Activated CD4-positive, alpha-beta T cell treated with anti-CD3 and anti-CD28 coated beads, Interleukin-2, amount 50 U/mL, for 24 hours (primary cell): ENCODE results near the gene ADM.

Experiments
- DNase-seq, 2 donors: peaks; one replicate each; pipeline ENCODE4 v3.0.0-alpha.2; 2020; ENCODE audit warnings: low read depth in 1 of 2, low spot score in 1 of 2

The ADM gene

DNA sequence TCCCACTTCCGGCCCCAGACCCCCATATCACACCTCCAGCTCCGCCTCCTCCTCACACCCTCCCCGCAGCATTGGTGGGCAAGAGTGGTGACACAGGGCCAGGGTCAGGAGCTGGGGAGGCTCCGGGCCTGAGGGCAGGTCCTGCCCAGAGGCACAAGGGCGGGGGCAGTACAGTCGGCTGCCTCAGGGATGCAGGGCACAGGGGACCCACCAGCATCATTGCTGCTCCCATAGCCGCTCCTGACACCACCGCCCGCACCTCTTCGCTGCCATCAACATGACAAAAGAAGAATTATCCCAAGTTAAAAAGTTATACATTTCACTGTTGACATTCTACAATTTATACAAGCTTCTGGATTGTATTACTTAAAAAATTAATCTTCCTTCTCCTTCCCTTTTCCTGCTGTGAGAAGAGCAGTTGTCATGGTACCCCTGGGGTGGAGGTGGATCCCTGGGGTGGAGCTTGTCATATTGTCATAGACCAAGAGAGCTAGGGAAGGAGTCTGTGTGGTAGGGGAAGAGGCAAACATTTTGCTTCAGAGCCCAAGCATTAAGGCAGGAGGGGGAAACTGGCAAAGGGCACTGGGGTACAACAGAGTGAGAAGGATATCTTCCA lies 15.0 kb upstream of the ADM start:
- DNase-seq, result no peak

DNA sequence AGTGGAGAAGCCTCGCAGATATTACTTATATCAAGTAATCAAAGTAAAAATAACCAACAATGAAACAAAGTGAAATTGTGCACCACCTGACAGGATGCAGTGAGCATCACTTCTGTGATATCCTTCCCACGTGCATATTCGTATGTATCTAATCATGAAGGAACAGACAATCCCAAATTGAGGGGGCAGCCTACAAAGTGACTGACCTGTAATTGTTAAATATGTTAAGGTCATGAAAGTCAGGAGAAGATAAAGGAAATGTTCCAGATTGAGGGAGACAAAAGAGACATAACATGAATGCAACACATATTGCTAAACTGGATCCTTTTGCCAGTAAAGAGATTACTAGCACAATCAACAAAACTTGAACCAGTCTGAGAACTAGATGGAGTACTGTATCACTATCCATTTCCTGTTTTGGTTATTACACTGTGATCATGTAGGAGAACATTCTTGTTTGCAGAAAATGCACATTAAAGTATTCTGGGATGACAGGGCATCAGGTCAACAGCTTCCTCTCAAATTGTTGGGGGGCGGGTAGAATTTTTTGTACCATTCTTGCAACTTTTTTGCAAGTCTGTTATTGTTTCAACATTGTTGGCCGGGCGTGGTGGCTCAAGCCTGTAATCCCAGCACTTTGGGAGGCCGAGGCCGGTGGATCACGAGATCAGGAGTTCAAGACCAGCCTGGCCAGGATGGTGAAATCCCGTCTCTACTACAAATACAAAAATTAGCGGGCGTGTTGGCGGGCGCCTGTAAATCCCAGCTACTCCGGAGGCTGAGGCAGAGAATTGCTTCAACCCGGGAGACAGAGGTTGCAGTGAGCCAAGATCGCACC lies 12.9 kb upstream of the ADM start:
- no peak for DNase-seq

DNA sequence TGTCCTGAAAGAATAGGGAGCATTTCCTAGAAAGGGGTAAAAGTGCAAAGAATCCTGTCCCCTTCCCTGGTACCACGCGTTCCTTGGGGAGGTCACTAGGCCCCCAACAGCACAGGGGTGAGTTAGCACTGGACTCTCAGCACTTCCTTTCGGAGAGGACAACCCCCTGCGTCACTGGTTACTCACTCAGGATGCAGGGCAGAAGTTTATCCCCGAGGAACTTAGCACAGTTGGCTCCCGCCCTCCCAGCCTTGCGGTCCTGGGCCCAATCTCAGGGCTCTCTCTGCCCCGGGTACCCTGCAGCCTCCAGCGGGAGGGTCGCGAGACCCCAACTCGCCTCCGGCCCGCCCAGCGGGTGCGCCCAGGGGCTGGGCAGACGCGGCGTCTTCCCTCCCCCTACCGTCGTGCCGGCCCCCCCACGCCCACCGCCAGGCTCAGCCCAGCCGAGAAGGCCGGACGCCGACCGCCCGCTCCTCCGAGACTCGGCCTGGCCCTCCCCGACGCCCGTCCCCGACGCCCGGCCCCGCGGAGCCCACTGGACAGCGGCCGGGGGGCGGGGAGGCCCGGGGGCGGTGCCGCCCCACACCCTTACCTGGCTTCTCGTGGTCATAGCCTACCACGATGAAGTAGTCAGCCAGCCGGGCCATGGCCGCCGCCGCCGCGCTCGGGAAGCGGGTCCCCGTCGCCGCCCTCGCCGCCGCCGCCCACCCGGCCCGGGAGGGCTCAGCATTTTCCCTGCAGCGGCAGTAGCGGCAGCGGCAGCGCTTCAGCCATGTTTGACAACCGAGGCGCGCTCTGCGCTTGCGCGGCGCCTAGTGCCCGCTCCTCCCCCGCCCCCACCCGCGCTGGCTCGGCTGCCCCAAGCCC lies 11.2 kb upstream of the ADM start, which contains the start of gene SBF2:
Gene SBF2 (minus strand): TSS at position 797 of the 867 bp plus-strand sequence. CDS start 150 bp downstream, at position 647.
- peak; percentile 60 to 66 for DNase-seq

DNA sequence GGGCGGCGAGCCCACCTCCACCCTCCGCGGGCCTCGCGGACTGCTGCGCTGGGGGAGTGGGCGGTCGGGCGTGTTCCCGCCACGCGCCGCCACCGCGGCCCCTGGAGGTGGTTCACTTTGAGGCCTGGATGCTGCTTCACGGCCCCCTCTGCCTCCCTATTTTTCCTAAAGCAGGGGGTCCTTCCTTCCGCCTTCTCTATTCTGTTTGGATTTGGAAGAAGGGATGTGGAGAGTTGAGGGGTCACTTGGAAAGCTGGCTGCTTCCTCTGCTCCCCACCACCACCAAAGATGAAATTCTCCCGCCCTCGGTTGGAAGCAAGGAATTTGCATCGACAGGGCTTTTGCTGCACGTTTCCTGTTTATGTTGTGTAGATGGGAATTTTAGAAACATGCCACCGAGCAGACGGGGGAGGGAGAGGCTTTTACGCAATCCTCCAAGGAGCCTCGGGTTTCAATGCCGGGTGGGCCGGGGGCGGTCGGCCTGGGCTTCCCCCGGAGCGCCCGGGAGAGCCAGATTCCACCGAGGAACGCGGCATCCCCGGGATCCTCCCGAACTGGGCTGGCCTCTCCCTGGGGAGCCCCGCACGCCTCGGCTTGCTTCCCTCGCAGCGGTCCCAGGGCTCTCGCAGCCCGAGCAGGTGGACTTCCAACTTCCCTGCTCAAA lies 10.5 kb upstream of the ADM start:
- DNase-seq, result no peak

DNA sequence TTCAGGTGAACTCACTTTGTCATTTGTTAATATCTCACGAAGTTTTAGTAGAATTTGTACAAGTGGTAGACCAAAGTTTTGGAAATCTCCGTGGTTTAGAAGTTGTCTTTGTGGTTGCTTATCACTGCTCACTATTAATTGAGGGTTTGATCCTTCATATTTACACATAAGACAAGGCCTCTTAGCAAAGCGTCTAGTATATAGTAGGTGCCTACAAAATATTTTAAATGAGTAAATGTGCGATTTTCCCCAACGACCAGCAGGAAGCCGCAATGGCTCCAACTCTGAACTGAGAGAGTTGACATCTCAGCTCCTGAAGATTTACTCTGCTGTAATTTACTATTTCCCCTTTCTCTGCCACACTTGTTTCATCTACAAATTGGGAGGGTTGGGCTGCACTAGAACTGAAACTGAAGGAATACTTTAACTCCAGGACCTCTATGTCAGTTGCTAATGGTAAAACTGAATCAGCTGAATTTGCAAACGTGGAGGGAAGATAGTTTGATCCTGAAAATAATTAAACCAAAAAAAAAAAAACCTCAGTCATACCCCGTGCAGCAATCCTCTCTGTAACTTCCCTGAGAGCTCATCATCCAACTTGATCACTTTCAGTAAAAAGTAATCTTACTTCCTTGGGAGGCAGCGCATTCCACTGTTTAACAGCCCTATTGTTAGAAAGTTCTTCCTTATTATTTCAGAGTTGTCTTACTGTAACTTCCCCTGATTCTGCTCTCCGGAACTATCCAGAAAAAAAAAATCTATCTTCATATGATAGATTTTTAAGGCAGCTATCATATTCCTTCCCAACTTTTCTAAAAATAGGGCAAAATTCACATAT lies 9.6 kb upstream of the ADM start:
- DNase-seq, result no peak

DNA sequence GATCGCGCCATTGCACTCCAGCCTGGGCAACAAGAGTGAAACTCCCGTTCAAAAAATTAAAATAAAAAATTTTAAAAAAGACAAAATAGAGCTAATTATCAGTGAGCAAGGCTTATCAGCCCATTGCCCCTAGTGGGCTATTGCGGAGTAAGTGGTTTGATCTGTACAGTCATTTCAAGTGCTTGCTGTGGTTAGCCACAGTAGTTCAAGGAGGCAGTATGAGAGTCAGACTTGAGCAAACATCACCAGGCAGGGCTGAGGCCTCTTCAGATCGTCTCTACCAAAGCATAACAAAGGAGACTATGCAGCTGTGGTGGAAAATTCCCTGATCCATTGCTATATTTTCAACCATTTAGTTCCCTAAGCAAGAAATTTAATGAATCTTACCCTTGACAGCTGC lies 6.5 kb upstream of the ADM start:
- DNase-seq, result peak in 1 of 2 donors; percentile 49

DNA sequence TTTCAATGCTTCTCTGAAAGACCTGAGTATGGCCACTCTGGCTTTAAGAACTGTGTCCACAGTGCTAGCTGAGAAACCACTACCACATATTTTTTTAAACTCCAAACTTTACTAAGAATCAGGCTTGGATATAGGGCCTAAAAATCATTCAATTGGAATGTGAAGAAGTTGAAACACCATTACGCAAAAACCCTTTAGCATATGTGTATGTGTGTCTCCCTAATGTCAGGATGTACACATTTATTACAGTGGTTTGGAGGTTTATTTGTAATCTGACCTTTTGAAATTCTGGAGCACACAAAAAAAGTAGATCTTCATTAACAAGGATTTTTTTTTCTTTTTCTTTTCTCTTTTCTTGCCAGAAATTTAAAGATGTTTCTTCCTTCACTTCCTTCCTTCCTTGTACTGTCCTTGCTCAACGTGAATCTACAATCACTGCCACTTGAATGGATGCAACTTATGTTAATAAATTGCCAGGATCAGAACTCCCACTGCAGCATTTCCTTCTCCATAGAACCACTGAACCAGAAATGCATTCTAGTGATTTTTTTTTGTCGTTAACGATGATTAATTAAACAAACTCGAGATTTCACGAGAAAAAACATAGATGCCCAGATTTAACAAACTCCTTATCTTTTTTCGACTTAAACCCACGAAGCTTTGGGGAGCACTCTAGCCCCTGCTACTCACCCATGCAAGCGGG lies 3.1 kb upstream of the ADM start:
- DNase-seq, result no peak

DNA sequence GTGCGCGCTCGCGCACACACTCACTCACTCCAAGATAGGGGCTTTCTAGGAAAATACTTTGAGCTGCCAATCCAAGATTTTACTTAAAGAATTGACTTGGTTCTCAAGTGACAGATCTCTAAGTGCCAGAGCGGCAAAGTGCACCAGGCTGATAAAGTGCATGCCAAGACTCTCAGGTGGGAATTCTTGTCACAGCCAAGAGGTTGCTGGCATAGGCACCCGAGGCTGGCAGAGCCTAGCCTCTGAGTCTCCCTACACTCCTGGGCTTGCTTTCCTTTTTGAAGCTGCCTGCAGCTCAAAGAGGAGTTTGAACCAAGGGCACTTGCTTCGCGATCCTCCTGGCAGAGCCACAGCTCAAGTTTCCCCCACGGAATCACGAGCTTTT lies 2.5 kb upstream of the ADM start:
- no peak for DNase-seq

DNA sequence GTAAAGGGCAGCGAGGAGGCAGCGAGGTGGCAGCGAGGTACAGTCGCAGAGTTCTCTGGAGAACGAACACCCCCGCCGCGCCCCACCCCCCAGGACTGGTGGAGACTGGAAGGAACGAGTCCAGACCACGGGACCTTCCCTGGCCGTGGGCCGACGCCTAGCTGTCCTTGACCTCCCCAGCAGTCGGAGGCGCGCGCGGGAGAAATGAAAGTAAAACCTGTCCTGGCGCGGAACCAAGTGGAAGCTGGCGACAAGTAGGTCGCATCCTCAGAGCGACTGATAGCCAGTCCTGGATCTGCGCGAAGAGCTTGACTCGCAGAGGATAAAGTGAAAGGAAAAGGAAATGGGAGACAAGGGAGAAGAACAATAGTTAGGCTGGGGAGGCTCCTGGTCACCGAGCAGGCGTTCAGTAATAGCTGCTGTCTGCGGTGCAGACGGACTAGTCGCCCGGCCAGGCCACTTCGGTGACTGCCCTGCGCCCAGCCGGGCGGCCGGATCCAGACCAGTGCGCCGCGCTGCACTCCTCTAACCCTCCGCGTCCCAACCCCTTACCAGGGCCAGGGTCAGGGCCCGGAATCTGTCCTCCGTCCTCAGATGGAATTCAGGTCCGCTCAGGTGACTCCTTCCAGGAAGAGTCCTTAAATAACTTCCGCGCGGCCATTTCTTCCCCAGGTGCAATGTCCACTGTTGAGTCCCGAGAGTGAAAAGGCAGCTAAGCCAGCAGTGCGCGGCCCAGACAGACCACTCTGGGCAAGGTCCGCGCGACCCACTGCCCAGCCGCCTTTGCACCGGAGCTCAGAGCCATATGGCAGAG lies 1.9 kb upstream of the ADM start:
- DNase-seq, result peak in 1 of 2 donors; percentile 28

DNA sequence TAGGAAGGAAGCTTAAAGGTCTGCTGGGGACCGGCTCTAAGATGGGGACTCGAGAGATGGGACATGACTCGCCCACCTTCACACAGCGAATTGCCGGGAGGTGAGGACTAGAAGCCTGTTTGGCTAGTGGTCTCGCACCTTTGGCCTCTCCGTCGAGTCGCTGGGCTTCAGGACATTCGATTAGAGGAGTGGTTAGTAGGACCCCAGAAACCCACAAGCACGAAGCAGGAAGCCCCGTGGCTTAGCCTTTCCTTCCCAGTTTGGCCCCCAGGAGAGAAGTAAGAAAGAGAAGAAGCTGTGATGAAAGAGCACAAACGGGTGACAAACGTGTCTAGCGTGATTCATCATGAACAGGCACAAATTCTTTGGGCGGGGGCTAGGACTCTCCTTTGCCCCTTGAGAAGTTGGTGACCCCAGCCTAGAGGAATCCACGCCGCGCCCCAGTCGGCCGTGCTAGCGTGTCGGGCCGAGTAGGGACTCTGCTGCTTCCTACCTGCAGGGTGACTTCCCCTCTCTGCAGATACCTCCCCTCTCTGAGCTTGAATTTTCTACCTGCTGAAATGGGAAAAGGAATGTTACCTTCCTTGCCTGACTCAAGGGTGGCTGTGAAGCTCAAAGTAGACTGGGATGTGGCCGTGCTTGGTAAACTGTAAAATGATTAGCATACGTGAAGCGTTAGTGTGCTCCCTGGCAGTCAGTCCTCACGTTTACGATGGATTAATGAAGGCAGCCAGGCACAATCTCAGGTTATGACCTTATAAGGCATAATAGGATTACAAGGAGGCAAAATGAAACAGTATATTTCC lies 1.1 kb upstream of the ADM start:
- DNase-seq, result no peak

DNA sequence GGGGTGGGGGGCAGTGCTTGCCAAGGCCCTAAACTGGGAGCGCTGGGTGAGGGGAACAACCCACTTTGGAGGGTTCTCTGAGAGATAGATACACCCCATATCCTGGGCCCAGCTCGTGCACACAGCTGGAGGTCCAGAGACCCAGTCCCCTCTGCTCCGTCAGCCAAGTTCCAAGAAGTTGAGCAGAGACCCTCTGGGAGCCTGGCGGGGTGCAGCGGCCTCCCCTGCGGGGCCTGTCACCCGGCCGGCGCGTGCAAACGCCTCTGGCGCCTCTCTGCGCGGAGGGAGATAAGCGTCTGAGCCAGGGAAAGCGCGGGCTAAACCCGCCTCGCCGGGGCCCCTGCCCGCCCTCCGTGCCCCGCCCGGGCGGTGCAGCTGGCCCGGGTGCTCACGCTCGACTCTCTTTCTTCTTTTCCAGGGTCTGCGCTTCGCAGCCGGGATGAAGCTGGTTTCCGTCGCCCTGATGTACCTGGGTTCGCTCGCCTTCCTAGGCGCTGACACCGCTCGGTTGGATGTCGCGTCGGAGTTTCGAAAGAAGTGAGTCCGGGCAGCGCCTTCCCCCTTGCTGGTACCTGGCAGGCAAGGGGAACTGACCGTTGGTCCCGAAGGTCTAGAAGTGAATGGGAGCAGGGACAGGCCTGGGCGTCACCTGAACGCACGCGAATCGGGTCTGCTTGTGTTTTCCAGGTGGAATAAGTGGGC lies 540 bp downstream of the ADM start:
- DNase-seq, result no peak

DNA sequence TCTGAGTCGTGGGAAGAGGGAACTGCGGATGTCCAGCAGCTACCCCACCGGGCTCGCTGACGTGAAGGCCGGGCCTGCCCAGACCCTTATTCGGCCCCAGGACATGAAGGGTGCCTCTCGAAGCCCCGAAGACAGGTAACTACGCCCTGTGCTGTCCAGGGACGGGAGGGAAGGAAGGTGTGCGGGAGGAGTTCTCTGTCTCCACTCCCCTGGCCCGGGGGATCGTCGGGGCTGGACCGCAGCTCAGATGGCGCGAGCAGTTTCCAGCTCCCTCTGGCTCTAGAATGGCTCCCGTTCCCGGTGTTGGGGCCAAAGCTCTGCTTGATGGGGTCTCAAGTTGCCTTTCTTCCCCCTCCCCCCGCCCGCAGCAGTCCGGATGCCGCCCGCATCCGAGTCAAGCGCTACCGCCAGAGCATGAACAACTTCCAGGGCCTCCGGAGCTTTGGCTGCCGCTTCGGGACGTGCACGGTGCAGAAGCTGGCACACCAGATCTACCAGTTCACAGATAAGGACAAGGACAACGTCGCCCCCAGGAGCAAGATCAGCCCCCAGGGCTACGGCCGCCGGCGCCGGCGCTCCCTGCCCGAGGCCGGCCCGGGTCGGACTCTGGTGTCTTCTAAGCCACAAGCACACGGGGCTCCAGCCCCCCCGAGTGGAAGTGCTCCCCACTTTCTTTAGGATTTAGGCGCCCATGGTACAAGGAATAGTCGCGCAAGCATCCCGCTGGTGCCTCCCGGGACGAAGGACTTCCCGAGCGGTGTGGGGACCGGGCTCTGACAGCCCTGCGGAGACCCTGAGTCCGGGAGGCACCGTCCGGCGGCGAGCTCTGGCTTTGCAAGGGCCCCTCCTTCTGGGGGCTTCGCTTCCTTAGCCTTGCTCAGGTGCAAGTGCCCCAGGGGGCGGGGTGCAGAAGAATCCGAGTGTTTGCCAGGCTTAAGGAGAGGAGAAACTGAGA lies 1.4 kb downstream of the ADM start:
- no peak for DNase-seq

DNA sequence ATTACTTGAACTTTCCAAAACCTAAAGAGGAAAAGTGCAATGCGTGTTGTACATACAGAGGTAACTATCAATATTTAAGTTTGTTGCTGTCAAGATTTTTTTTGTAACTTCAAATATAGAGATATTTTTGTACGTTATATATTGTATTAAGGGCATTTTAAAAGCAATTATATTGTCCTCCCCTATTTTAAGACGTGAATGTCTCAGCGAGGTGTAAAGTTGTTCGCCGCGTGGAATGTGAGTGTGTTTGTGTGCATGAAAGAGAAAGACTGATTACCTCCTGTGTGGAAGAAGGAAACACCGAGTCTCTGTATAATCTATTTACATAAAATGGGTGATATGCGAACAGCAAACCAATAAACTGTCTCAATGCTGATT lies 2.1 kb downstream of the ADM start:
- DNase-seq, result no peak

DNA sequence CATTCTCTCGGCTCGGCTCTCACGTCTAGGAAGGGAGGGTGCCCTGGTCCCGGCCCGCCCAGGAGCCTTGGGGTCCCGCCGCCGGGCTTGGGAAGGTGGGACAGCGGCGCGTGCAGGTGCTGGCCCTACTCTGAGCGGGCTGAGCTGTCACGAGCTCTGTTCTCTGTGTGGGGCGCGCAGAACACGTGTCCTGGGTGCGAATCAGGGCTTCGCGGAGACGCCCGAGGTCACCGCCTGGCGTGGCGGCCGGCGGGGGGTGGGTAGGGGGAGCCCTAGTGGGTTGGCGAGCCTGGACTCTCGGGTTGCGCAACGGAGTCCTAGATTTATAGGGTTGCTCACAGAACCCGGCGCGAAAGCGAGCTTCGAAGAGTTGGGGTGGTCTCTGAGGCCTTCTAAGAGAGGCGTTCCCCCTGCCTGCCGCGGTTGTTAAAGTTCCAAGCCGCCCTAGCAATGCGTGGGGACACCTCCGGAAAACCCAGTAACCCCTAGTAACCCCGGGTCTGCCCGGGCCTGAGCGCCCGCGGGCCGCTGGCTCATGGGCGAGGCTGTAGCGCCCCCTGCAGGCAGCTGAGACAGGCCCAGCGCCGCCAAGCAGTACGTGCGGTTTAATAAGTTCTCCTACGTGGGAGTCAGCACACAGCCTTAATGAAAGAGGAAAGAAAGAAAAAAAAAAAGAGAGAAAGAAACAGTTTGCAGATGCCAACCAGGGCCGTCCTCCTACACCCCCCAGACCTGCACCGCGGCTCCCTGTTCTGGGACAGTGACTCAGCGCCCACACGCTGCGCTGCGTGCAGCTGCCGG lies 2.7 kb downstream of the ADM start:
- peak; percentile 69 to 74 for DNase-seq

DNA sequence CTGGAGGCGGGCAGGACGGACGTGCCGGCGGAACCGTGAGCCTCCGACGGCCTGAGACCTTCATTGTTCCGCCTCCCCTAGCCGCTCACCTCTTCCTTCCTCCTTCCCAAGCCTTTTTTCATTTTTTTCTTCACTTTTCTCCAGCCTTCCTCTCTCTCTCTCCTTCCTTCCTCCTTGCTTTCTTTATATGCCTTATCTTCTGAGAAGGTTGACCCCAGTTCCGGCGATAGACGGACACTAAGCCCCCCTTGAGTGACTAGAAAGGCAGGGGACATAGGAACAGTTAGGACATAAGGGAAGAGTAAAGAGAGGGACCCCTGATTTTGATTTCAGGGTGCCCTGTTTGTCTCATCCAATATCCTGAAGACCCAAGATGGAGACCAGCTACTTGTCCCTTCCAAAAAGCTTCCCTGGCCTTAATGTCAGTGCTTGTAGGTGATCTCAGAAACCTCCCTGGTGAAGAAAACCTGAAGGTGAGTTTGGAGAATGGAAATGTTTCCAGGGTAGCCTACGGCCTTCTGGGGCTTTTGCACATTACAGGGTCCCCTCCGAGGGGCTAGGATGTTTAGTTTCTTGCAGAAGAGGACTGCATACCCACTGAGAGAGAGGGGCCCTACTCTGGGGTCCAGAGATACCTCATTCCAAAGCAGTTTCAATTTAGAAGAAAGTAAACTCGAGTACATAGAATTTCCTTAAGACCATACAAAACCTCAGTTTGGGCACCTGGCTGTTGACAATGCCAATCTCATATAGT lies 3.5 kb downstream of the ADM start:
- no peak for DNase-seq
